Activated CD4-positive, alpha-beta T cell treated with anti-CD3 and anti-CD28 coated beads, Interleukin-2, Interleukin-6, amounts not matched to agents 100 ng/mL and 50 ng/mL, durations not matched to agents 16 hours and 8 hours (primary cell): ENCODE measurements around the gene FBL.

Source experiments
- DNase-seq: peaks from one replicate; pipeline ENCODE4 v3.0.0-alpha.2; 2020

Gene FBL

DNA sequence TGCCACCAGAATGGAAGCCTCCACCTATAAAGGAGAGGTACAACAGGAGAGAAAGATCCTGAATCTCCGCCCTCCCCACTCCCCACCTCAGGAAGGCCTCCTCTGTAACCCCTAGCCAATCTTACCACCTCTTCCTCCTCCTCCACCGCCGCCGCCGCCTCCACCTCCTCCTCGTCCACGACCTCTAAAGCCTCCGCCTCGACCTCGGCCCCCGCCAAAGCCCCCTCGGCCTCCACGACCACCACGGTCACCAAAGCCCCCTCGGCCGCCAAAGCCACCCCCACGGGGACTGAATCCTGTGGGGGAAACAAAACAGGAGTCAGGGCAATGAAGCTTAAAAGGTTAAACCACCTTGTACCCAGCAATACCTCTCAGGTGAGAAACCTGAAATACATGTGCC lies 5.7 kb downstream of the FBL start:
- no peak for DNase-seq

DNA sequence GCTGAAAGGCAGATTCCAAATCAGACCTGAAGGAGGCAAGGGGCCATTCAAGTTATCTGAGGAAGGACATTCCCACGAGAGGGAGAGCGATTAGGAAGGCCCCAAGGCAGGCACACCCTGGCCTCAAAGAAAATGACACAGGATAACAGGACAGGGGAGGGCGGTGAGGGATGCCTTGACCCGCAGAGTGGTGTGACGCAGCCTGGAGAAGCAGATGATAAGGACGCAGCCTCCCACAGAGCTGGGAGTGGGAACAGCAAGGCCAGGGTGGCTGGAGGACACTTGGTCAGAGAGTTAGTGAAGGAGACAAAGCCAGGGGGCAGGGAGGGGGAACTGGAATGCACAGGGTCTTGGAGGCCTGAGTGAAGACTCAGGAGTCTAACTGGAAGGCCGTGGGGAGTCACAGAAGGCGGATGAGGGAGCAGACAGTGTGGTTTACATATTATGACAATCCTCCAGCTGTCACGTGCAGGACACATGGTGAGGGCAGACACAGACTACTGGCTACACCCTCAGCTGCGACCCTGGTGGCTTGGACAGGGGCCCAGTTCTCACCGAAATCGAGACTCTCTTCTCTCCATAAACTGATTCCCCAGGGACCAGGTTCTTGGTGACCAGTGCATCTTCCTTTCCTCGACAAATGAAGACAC lies 6.4 kb downstream of the FBL start:
- DNase-seq: no peak

DNA sequence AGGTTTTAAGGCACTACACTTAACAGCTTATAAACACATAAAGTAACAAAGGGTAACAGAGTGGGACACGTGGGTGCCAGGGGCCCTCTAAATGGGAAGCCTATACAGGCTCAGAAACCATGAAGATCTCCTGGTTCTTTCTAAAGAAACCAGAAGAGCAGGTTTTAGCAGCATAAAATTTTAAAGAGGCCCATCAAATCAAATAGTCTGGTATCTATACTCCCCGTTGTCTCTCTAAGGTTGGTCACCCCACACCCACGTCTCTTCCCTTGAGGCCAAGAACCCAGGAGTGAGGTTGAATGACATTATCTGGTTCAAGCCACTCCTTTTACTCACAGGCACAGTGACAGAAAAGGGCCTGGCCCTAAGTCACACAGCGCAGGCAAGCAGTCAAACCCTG lies 7.6 kb downstream of the FBL start:
- no peak for DNase-seq

DNA sequence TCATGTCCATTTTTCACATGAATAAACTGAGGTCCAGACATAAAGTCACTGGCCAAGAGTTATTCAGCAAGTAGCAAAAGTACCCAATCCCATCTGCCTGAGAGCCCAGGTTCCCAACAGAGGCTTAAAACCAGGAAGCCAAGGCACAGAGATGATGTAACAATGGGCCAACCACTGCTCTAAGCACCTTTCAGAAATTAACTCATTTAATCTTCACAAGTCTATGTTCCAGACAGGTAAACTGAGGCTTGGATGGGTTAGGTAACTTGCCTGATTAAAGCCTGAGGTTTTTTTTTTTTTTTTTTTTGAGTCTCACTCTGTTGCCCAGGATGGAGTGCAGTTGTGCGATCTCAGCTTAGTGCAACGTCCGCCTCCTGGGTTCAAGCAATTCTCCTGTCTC lies 8.2 kb downstream of the FBL start:
- no peak for DNase-seq

DNA sequence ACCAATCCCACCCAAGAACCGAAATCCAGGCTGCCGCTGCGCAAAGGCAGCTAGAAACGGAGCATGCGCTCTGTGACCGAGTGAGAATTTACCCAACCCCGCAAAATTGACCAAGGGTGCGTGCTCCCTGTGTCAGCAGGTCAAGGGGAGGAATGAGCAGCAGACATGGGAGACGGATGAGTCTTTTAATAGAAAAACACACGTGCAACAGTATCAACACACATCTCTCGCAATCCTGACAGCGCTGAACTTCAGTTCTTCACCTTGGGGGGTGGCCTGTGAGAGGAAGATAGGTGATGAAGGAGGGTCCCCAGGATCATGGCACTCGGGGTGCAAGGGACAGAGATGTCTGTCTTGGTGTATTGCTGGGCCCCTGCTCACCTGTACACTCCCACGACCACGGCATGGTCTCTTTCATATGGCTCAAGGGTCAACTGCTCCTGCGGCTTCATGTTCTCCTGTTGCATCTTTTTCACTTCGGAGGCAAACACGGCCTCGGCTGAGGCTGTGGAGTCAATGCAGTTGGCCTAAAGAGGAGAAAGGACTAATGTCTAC lies 11.8 kb downstream of the FBL start:
- no peak for DNase-seq

DNA sequence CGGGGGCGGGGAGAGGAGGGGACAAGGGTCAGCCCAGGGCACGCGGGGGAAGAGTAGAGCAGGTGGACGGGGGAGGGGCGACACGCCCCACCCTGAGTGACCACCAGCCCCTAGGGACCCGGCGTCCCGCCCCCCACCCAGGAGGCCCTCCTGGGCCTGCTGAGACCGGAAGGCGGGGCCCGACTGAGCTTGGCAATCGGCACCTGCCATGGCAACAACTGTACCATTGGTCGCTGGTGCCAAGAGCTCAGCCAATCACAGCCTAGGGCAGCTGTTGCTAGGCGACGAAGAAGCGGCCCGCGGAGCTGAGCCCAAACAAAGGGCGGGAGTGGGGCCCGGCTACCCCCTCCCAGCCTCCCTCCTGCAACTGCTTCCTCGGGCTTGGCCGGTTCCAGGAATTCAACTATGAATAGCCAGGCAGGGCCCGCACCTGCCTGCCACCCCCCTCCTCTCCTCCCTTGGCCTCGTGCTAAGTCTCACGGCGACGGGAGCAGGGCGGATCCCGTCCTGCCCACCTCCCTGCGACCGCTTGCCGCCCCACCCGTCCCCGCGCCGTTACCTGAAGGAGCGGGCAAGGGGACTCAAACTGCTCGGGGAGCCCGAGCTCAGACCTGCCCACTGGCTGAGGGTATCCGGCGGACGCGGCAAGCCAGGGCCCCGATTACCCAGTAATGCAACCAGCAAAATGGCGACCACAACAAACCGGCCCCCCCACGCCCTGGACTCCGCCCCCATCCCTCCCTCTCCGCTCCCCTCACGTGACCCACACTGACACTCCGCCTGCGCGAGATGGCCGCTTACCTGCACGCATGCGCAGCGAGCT lies 12.5 kb downstream of the FBL start, which contains the start of gene DYRK1B:
DYRK1B (minus strand) TSS at position 699 of the 823 bp plus-strand sequence. CDS start 2,295 bp downstream, outside the sequence.
- DNase-seq: peak; percentile 97

DNA sequence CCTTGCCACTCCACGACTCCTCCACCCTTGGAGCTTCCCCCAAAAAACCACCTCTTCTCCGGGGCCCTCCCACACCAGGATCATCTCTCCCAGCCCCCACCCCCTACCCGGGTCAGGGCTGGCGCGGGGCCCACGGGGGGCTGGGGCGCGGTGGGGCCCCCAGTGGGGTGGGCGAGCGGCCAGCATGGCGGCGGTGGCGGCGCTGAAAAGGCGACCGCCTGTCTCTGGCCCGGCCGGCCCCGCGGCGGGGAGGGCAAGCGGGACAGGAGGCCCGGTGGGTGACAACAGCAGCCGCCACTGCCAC lies 13.1 kb downstream of the FBL start:
- DNase-seq: no peak

DNA sequence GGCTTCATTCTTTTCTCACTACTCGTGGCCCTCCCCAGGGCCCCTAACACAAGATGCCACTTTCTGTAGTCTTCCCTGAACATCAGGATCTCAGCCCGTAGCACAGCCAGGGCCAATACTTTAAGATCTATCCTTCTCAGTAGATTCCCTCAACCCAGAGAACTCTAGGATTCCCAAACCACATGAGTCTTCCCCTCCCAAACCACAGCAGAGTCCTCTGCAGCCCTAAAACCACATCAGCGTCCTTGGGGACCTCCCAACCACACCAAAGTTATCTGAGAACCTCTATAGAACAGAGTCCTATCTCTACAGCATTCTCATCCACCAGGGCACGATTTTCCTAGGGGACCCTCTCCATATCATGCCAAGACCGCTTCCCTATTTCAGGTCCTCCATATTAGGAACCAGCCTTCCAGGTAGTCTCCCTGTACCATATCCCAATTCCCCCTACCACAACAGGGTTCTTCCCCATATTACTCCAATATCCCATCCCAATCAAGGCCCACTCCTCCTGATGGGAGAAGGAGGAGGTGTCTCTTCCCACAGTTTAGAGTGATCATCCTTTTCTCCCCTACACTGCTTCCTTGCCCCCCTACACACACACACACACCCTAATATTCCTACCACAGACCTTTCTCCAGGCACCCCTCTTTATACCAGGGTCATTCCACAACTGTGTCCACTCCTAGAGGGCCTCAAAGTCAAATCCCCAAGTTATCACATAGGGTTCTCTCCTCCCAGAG lies 13.7 kb downstream of the FBL start:
- DNase-seq: no peak

DNA sequence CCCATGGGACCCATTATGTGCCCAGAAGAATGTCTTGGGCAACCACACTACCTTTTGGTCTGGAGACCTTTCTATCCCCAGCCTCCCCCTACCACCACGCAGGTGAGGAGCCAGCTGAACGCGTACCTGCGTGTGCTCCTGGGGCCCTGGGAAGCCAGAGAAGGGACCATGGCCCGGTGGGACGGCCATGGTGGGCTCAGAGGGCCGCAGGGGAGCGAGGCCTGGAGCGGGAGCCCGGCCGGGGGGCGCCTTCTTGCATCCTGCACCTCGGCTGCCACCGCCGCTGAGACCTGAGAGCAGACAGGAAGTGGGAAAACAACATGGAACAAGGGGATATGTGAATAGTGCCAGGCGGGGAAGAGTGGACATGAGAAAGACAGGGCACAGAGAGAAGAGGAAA lies 14.5 kb downstream of the FBL start:
- DNase-seq: no peak

DNA sequence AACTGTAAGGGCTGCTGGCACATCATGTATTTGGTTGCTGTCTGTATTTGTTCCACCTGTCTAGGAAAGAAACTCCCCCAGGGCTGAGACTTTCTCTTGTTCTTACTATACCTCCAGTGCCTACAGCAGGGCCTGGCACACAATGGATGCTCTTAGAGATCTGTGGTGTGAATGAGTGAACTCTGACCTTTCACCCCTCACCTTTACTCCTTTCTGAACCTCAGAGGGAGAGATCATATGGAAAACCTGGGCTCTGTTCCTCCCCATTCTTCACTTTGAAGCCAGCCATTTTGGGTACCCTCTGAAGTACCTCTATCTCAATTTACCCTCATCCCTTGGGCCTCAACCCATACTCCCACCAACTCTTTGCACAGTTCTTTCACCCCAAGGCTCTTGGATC lies 15.3 kb downstream of the FBL start:
- DNase-seq: no peak

DNA sequence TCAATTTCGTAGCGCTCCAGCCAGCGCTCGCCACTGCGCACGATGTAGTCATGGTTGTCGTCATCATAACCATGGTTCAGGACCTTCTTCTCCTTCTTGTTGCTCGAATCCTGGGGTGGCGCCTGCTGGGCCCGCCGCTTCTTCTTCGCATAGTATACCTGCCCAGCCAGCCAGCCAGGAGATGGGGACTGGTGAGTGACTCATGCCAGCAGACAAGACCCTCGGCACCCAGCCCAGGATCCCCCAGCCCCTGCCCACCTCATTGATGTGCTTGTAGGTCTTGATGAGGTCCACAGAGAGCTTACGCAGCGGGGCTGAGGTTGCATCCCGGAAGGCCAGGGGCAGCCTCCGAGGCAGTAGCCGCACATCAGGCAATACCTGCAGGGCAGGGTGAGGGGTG lies 15.8 kb downstream of the FBL start:
- DNase-seq: no peak

DNA sequence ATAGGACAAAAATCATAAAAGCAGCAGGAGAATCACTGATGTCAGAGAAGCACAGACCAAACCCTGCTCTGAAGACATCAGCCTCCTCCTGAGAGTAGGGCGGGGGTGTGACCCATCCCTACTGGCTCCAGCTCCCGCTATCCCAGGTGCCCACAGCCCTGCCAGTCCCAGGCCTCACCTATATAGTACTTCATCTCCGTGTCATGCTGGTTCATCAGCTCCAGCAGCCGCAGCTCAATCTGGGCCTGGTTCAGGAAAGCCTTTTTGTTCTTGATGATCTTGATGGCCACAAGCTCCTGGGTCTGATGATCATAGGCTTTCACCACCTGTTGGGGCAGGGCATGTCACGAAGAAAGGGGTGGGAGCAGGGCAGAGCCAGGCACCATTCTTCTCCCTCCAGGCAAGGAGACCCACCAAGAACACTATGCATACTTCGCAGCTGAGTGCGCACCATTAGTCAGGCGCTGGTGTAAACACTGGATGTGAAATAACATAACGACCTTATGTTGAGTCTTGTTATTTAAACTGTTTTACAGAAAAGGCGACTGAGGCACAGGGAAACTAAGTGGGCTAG lies 16.4 kb downstream of the FBL start:
- DNase-seq: no peak

DNA sequence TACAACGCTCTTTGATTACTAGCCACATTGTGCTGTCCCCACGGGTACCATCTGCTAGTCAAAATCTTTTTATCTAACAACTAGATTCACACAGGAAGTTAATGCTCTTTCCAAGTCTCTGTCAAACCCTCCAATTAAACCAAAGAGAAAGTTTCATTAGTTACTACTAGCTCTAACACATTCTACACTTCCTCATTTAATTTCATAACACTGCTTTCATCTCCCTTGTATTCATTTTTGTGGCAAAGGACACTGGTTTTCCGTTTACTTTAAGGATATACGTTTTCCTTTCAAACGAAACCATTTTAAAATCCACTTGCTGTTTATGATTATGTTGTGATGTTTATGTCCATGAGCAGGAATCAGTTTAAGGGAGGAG lies 17.5 kb downstream of the FBL start:
- DNase-seq: no peak

DNA sequence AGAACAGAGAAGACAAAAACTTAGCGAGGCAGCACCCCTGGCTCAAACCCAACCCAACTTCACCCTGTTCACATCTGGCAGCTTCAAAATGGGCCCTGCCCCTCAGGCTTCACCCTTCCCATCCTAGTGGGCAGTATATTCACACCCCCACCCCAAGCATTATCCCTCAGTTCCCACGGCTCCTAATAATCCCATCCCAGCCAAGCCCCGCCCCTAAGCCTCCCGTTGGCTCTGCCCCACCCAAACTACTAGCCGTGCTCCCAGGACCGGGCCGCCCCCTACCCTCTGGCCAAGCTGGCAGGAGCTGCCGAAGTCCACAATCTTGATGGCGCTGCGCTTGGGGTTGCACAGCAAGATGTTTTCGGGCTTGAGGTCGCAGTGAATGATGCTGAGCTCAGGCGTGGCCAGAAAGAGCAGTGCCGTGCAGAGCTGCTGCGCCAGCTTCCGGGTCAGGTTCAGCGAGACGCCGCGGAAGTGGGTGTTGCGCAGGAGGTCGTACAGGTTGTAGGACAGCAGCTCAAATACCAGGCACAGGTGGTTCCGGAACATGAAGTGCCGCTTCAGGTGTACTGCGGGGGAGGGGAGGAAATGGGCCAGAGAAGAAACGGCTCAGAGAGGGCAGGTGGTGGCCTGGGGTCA lies 18.0 kb downstream of the FBL start:
- DNase-seq: no peak

DNA sequence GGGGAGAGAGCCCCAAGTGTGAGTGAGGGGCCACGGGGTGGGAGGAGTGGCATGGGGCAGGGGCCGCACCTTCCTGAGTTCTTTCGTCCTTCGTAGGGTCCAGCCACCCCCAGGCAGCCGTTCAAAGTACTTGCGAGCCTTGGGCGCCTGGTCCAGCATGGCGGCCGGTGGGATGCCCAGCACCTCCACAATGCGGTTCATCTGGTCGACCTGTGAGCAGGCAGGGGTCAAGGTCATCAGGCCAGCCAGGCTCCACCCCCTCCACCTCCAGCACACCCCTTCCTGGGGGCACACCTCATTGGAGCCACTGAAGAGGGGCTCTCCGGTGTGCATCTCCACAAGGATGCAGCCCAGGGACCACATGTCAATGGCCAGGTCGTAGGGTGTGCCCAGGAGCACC lies 19.0 kb downstream of the FBL start:
- DNase-seq: no peak

DNA sequence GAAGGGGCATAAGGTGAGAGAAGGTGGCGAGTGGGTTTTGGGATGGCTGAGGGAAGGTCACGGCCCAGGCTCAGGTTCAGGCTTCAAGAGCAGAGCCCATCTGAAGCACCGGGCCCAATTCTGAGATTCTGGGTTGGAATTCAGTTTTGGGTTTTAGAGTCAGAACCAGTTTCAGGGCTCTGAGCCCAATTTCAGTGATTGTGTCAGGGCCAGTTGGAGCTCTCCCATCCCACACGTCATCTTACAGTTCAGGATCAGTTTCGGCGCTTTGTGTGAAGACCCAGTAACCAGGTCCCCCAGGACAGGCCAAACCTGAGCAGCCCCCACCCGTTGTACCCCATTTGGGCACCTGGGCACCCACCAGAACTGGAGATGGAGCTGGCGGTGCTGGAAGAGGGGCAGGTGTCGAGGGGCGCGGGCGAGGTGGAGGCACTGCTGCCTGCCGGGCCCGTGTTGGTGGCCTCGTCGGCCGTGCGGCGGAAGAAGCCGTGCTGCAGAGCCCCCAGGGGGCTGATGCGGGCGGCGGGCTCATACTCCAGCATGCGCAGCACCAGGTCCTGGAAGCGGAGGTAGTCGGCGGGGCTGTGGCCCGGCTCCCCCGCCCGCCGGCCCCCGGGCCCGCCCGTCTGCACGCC lies 19.8 kb downstream of the FBL start:
- DNase-seq: no peak

DNA sequence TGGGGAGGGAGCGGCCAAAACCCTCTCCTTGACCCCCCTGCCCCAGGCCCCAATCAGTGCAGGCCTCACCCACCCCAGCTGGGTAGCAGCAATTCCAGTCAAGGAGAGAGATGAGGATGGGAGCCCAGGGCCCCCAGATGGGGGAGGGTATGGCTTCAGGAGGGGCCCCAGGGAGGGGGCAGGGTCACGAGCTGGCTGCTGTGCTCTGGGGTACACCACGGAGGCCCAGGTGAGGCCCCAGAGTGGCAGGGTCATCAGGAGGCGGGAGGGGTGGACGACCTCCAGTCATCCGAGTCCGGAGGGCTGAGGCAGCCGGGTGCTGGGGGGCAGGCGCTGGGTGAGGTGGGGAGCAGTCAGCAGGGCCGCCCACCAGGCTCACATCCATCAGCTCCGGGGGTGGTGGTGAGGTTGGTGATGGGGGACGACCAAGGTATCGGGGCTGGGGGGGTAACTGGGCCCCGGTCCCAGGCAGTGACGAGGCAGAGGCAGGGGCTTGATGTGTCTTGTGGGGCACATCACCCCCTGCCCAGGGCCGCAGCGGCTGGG lies 20.6 kb downstream of the FBL start:
- DNase-seq: no peak

DNA sequence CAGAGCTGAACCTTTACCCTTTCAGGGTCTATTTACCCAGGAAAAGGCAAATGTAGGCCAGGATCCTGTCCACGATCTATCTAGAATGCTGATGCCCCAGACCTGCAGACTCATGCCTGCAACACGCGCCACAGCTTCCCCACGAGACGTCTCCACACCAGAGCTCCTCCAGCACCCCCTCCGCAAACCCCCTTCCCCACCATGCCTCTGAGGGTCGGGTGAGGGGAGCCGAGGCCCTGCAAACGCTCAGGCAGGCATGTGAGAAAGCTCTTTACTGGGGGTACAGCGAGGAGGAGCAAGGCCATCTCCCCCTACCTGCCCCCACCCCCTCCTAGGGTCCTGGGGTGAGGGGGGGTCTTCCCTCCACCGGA lies 21.1 kb downstream of the FBL start:
- DNase-seq: no peak

DNA sequence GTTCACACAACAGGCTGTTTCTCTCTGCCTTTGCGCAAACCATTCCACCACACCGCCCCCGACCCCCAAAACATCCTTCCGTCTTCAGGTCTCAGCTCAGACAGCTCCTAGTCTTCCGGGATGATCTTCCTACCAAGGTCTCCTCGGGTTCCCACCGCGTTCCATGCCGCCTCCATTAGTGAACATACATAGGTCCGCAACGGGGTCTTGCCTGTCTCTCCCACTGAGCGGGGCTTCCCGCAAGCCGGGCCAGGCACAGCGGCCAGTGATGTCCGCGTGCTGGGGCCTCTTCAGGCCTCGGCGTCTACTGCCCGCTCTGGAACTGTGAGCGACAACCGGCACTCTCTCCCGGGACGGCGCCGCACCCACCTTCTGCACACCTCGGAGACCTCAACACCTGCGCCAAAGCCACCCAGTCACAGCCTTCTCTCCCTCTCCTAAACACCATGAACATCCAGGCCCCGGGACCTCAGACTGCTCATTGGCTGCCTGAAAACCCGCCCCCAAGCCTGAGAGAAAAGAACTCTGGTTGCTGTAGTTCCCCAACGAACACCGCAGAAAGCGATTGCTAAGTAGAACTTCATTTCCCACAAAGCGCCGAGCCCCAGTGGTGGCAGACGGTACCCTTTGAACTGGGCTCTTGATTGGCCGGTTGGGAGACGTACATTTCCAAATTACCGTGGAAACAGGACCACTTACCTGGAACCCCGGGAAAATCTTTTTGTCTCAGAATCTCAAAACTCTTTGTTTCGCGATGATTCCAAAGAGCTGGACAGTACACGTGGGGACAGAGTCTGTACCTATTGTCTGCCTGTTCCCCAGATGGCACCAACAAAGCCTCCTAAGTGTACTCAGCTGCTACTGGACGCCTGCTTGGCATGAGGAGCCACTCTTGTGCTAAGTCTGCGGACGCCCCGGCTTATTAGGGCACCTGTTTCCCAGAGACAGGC lies 21.8 kb downstream of the FBL start:
- peak; percentile 92 for DNase-seq

DNA sequence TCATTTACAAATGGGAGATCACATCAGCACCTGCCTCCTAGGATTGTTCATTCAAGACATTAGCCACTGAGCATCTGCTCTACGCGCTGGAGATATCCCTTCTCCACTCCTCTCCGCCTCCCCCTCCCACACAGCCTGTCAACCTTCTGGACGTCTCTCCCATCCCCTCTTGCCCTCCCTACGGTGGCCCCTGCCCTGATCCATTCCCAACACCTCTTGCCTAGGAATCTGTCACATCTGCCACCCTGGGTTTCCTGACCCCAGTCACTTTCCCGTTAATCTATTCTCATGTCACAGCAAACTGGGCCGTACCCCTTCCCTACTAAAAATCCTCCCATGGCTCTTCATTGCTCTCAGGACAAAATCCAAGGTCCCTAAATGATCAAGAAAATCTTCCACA lies 22.5 kb downstream of the FBL start:
- DNase-seq: no peak

DNA sequence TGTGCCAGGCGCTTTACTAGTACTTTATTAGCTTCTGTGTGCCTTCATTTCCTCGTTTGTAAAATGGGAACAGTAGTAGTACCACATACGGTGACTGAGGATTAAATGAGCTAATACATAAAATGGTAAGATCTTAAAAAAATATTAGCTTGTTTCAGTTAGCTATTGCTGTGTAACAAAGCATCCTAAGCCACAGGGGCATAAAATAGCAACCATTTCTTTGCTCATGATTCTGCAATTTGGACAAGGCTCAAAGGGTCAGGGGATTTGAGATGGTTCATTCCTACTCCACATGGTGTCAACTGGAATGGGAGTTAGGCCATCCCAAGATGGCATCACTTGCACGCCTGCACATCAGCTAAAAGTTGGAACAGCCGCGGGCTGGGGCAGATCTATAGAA lies 25.5 kb downstream of the FBL start:
- DNase-seq: no peak
